ENCODE data around the gene CEP95.

Gene CEP95

DNA sequence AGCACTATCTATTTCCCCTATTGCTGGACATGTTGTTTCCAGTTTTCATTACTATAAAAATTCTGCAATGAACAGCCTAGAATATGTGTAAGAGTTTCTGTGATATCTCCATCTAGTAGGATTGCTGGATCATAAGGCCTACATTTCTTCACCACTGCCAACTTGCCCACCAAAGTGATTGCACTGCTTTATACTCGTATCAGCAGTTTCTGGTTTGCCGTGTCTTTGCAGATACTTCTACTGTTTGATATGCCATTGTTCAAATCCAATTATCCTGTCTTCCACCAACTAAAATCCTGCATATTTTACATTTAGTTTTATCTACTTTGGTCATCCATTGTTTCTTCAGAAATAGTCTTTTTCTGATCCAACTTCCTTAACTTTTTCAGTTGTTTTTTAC, 21.1 kb downstream of the CEP95 start:
- TF ChIP-seq EZH2phosphoT487 (IDR thresholded peaks at IDR 0.05; ENCODE audit: borderline replicate concordance) = no peak
- TF ChIP-seq, protein P1, sequence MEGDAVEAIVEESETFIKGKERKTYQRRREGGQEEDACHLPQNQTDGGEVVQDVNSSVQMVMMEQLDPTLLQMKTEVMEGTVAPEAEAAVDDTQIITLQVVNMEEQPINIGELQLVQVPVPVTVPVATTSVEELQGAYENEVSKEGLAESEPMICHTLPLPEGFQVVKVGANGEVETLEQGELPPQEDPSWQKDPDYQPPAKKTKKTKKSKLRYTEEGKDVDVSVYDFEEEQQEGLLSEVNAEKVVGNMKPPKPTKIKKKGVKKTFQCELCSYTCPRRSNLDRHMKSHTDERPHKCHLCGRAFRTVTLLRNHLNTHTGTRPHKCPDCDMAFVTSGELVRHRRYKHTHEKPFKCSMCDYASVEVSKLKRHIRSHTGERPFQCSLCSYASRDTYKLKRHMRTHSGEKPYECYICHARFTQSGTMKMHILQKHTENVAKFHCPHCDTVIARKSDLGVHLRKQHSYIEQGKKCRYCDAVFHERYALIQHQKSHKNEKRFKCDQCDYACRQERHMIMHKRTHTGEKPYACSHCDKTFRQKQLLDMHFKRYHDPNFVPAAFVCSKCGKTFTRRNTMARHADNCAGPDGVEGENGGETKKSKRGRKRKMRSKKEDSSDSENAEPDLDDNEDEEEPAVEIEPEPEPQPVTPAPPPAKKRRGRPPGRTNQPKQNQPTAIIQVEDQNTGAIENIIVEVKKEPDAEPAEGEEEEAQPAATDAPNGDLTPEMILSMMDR (conservative IDR thresholded peaks at IDR 0.05; ENCODE audit: low read length) = no peak
- peaks cover 92% of the 10 kb centered on the region for H3K36me3 ChIP-seq (ENCODE audit: insufficient read depth, low read length)
- H2AFZ ChIP-seq (ENCODE audit: low read length) = no peak overlapping the region
- H3K4me2 ChIP-seq (ENCODE audit: low read depth, low read length, poor library complexity, severe bottlenecking) = no peak overlapping the region
- peaks cover 5% of the 10 kb centered on the region; the same call in 1 of the 2 replicates for H3K79me2 ChIP-seq (ENCODE audit: insufficient read depth, low read length)
- H3K9me3 ChIP-seq (ENCODE audit: insufficient read depth, low read depth, low read length) = no peaks in the 10 kb centered on the region
- H3K9ac ChIP-seq (ENCODE audit: low read depth, low read length, poor library complexity, severe bottlenecking) = no peak overlapping the region
- H4K20me1 ChIP-seq (ENCODE audit: insufficient read depth, low read length, poor library complexity, severe bottlenecking) = no peaks in the 10 kb centered on the region
- no peaks in the 10 kb centered on the region for H3K4me1 ChIP-seq (ENCODE audit: insufficient read depth, low read length, poor library complexity, severe bottlenecking)
- no peak overlapping the region for H3K4me3 ChIP-seq (ENCODE audit: low read length, poor library complexity, severe bottlenecking)
- no peaks in the 10 kb centered on the region for H3K27me3 ChIP-seq (ENCODE audit: insufficient read depth, low read length, poor library complexity, severe bottlenecking)
- no peaks in the 10 kb centered on the region for H3K9me2 ChIP-seq (replicated peaks; ENCODE audit: low read depth, low read length)
- H3F3A ChIP-seq (ENCODE audit: low read depth) = no peaks in the 10 kb centered on the region

DNA sequence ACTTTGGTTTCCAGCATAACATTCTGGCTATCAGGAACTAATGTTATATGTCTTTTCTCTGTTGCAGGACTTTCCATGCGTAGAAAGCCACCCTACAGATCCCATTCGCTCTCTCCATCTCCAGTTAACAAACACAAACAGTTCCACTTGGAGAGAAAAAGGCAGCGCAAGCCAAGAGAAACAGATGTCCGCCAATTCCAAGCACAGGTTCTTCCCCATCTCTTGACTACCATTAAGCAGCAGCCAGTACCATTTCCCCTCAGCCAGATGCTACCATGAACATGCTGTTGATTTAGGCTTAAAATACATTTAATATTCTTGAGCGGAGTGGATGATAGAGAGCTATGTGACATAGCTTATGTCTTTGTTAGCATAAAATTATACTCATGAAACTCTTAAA, 22.4 kb downstream of the CEP95 start:
- no peaks in the 10 kb centered on the region for H3K27me3 ChIP-seq (ENCODE audit: insufficient read depth, low read length, poor library complexity, severe bottlenecking)
- no peaks in the 10 kb centered on the region for H3K9me2 ChIP-seq (replicated peaks; ENCODE audit: low read depth, low read length)
- peaks cover 94% of the 10 kb centered on the region for H3K36me3 ChIP-seq (ENCODE audit: insufficient read depth, low read length)
- H3F3A ChIP-seq (ENCODE audit: low read depth) = no peaks in the 10 kb centered on the region
- H3K9ac ChIP-seq (ENCODE audit: low read depth, low read length, poor library complexity, severe bottlenecking) = no peak overlapping the region
- TF ChIP-seq, protein P1 (conservative IDR thresholded peaks at IDR 0.05; ENCODE audit: low read length) = no peak
- no peak for TF ChIP-seq EZH2phosphoT487 (IDR thresholded peaks at IDR 0.05; ENCODE audit: borderline replicate concordance)
- H3K4me1 ChIP-seq (ENCODE audit: insufficient read depth, low read length, poor library complexity, severe bottlenecking) = no peaks in the 10 kb centered on the region
- H3K9me3 ChIP-seq (ENCODE audit: insufficient read depth, low read depth, low read length) = no peaks in the 10 kb centered on the region
- no peak overlapping the region for H3K4me3 ChIP-seq (ENCODE audit: low read length, poor library complexity, severe bottlenecking)
- H3K4me2 ChIP-seq (ENCODE audit: low read depth, low read length, poor library complexity, severe bottlenecking) = no peak overlapping the region
- no peak overlapping the region for H2AFZ ChIP-seq (ENCODE audit: low read length)
- H3K79me2 ChIP-seq (ENCODE audit: insufficient read depth, low read length) = no peaks in the 10 kb centered on the region
- no peaks in the 10 kb centered on the region for H4K20me1 ChIP-seq (ENCODE audit: insufficient read depth, low read length, poor library complexity, severe bottlenecking)

DNA sequence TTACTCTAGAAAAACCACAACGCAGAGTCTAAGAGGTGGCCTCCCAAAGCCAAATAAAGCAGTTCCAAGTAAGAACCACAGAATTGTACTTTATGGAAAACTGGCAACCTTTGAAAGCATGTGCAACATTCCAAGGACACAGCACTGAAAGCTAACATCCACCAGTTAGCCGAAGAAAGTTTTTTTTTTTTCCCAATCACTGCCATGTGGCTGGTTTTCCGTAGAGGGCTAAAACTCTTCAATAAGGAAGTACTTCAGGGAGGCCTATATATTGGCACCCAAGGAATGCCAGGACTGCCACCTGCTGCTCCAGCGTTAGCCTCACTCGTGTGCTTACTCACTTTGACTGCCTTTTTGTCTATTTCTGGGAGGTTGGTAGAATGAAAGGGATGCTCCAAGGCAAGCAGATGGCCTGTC, 25.2 kb downstream of the CEP95 start:
- Histone ChIP-seq H3K9me2 (replicated peaks; ENCODE audit: low read depth, low read length) (no peaks in the 10 kb centered on the region), H3K79me2 (ENCODE audit: insufficient read depth, low read length) (no peaks in the 10 kb centered on the region), H3K36me3 (ENCODE audit: insufficient read depth, low read length) (peaks cover 98% of the 10 kb centered on the region), H3K4me2 (ENCODE audit: low read depth, low read length, poor library complexity, severe bottlenecking) (no peak overlapping the region), H4K20me1 (ENCODE audit: insufficient read depth, low read length, poor library complexity, severe bottlenecking) (no peaks in the 10 kb centered on the region), H3K27me3 (ENCODE audit: insufficient read depth, low read length, poor library complexity, severe bottlenecking) (no peaks in the 10 kb centered on the region), H3K4me1 (ENCODE audit: insufficient read depth, low read length, poor library complexity, severe bottlenecking) (no peaks in the 10 kb centered on the region), H3F3A (ENCODE audit: low read depth) (no peaks in the 10 kb centered on the region), H3K4me3 (ENCODE audit: low read length, poor library complexity, severe bottlenecking) (no peak overlapping the region), H2AFZ (ENCODE audit: low read length) (no peak overlapping the region), H3K9me3 (ENCODE audit: insufficient read depth, low read depth, low read length) (no peaks in the 10 kb centered on the region), H3K9ac (ENCODE audit: low read depth, low read length, poor library complexity, severe bottlenecking) (no peak overlapping the region)
- no peak for TF ChIP-seq EZH2phosphoT487 (IDR thresholded peaks at IDR 0.05; ENCODE audit: borderline replicate concordance)

DNA sequence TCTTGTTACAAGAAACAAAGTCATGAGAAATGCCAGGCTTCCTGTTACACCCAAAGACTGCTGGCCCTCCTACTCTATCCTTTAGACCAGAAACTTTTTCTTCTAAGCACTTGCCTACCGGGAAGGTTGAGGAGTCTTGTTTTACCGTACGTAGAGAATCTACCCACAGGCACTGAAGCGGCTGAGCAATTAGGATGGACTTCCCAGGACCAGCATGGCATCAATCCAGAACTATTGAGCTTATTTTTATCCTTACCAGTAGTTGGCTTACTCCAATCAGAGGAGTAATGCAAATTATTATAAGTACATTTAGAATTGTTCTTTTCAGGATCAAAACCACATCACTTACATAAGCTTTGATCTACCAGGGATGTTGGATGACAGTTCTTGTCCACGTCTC, 25.6 kb downstream of the CEP95 start:
- no peak overlapping the region for H2AFZ ChIP-seq (ENCODE audit: low read length)
- no peak overlapping the region for H3K4me2 ChIP-seq (ENCODE audit: low read depth, low read length, poor library complexity, severe bottlenecking)
- H3K79me2 ChIP-seq (ENCODE audit: insufficient read depth, low read length) = no peaks in the 10 kb centered on the region
- no peak overlapping the region for H3K9ac ChIP-seq (ENCODE audit: low read depth, low read length, poor library complexity, severe bottlenecking)
- H3K4me3 ChIP-seq (ENCODE audit: low read length, poor library complexity, severe bottlenecking) = no peak overlapping the region
- no peaks in the 10 kb centered on the region for H4K20me1 ChIP-seq (ENCODE audit: insufficient read depth, low read length, poor library complexity, severe bottlenecking)
- no peaks in the 10 kb centered on the region for H3K9me2 ChIP-seq (replicated peaks; ENCODE audit: low read depth, low read length)
- H3K9me3 ChIP-seq (ENCODE audit: insufficient read depth, low read depth, low read length) = no peaks in the 10 kb centered on the region
- H3K36me3 ChIP-seq (ENCODE audit: insufficient read depth, low read length) = peaks cover 98% of the 10 kb centered on the region
- no peaks in the 10 kb centered on the region; the same call in 1 of the 2 replicates for H3F3A ChIP-seq (ENCODE audit: low read depth)
- TF ChIP-seq, protein P1 (conservative IDR thresholded peaks at IDR 0.05; ENCODE audit: low read length) = no peak
- TF ChIP-seq EZH2phosphoT487 (IDR thresholded peaks at IDR 0.05; ENCODE audit: borderline replicate concordance) = no peak
- H3K4me1 ChIP-seq (ENCODE audit: insufficient read depth, low read length, poor library complexity, severe bottlenecking) = no peaks in the 10 kb centered on the region
- no peaks in the 10 kb centered on the region for H3K27me3 ChIP-seq (ENCODE audit: insufficient read depth, low read length, poor library complexity, severe bottlenecking)

All from Loucy (cell line).